Heart left ventricle (tissue), 16 donors: ENCODE data around the gene OGFRL1. TPM values are rescaled to one million over a fixed set of nuclear protein-coding genes. Genes with fewer than 3 reads are reported as not detected.

Experiments used
- ATAC-seq, 4 donors: fragments of 200-7000 bp; cut with Tn5 transposase; one replicate each; pipeline ENCODE4 v1.9.1; 2020 to 2022; ENCODE audit warnings: moderate library complexity in 4 of 4, mild to moderate bottlenecking in 3 of 4, moderate number of reproducible peaks in 1 of 4
- DNase-seq, 5 donors: peaks; one replicate each; pipeline ENCODE4 v3.0.0-alpha.2; 2020
- H3K27ac ChIP-seq, 12 donors: fragments of 200-600 bp; sonication (generic) in 4 of 12; one replicate each; pipeline versions ENCODE4 v1.5.0 to v1.8.0; 2016 to 2022; ENCODE audit warnings: mild to moderate bottlenecking in 2 of 12
- H3K27me3 ChIP-seq, 9 donors: fragments of 200-600 bp; sonication (generic) in 2 of 9; one replicate each; pipeline versions ENCODE4 v1.5.1 to v1.8.0; 2016 to 2022; ENCODE audit warnings: mild to moderate bottlenecking in 3 of 9
- H3K36me3 ChIP-seq, 9 donors: fragments of 200-600 bp; sonication (generic) in 2 of 9; one replicate each; pipeline versions ENCODE4 v1.5.0 to v1.8.0; 2018 to 2022; ENCODE audit warnings: mild to moderate bottlenecking in 2 of 9
- H3K4me1 ChIP-seq, 12 donors: fragments of 200-600 bp; sonication (generic) in 4 of 12; one replicate each; pipeline versions ENCODE4 v1.5.0 to v1.8.0; 2016 to 2022; ENCODE audit warnings: mild to moderate bottlenecking in 3 of 12
- H3K4me3 ChIP-seq, 12 donors: fragments of 200-600 bp; sonication (generic) in 4 of 12; one replicate each; pipeline versions ENCODE4 v1.5.0 to v1.8.0; 2017 to 2022; ENCODE audit warnings: mild to moderate bottlenecking in 9 of 12, moderate library complexity in 4 of 12
- H3K9me3 ChIP-seq, 12 donors: fragments of 200-600 bp; sonication (generic) in 4 of 12; one replicate each; pipeline versions ENCODE4 v1.5.0 to v1.8.0; 2016 to 2022; ENCODE audit warnings: mild to moderate bottlenecking in 1 of 12
- CTCF ChIP-seq, 12 donors: fragments of 200-600 bp; sonication (generic) in 4 of 12; IDR thresholded peaks; one replicate each; pipeline versions ENCODE4 v1.5.0 to v1.8.0; 2018 to 2022; ENCODE audit warnings: antibody characterized with exemption in 12 of 12, mild to moderate bottlenecking in 5 of 12
- POLR2A ChIP-seq, 2 donors: fragments of 450-650 bp; IDR thresholded peaks; one replicate each; pipeline ENCODE4 v1.6.1; 2017; ENCODE audit warnings: antibody characterized with exemption in 2 of 2, mild to moderate bottlenecking in 2 of 2, moderate library complexity in 2 of 2
- WGBS, 4 donors: extraction: QIAGEN DNeasy Blood & Tissue Kit in 2 of 4; methylation state at CpG; one replicate each; pipeline versions ENCODE4 v1.1.5 to v1.1.7; 2013 to 2018; 5-methylcytosine and 5-hydroxymethylcytosine counted together
- intact Hi-C, 10 donors: fragments of 100-400 bp; cut with DNase I; formaldehyde crosslinking; loops; one replicate each; pipeline versions ENCODE4 v1.11.1 to v1.14.2; 2022
- long read RNA-seq, 3 donors: library from polyadenylated mRNA; unstranded; transcript quantifications; one replicate each; pipeline ENCODE4 v2.0.0, GENCODE V29; 2020 to 2021
- polyA plus RNA-seq, 2 donors: library from polyadenylated mRNA; stranded (reverse); fragments of 200-250 nt; gene quantifications; one replicate each; pipeline ENCODE4 v1.2.3, GENCODE V29; 2013
- total RNA-seq, 9 donors: library from RNA; depleted of rRNA in 2 of 9; stranded (reverse); fragments of >200 nt in 2 of 9; fragmentation: NEBNext Ultra II Directional in 3 of 9; extraction: Animal tissue kit (Norgen Biotek cat#: 25700) in 3 of 9; gene quantifications; one replicate each; pipeline versions ENCODE4 v1.1.0 to v1.2.4, GENCODE V29; 2016 to 2023
- donor health status: ischemic (EF 13 %, LVEDD 7.1; RV severe dilation, severe dysfunction).
- donor health status: healthy with polysubstance abuse.
- donor health status: DM: no; HTN: yes; CAD: no.
- donor health status: DM: no; HTN: no; CAD: no.
- donor health status: ischemic (EF 25% LVEDD 6.9; RV normal size, moderate dysfunction).
- donor health status: ischemic (EF 25% LVEDD 5.7; RV mildly dilated, moderate dysfunction).
- donor health status: healthy.
- donor health status: DM: yes; HTN: yes; CAD: no.
- donor health status: ischemic (EF 35%, LVEDD 5.7; RV mildly dilated, moderate dysfunction).
- donor health status: nonischemic (EF 11% LVEDD 7.7; RV severe dilation, severe dysfunction).
- donor health status: DM: yes; HTN: yes; CAD: no.
- donor health status: PGD.
- donor health status: ischemic (EF 29% LVEDD 5.4; RV normal size, mild dysfunction).
- donor health status: nonischemic (EF 23%, LVEDD 6.1; RV moderate dilation, normal function).

OGFRL1 gene
- total RNA-seq (10 to 100 TPM in 4 of 9 donors, 1 to 10 TPM in 5; 6.5 to 18.5 (median 7.8) TPM), polyA plus RNA-seq (1 to 10 TPM; 2.7 to 3.6 TPM)
- long read RNA-seq, donor 1, full-length matches to known transcripts = 4 of 15 reads
- long read RNA-seq, donor 1, partial matches to known transcripts = 1 of 15 reads
- long read RNA-seq, donor 1, other reads (novel, unspliced or antisense) = 10 of 15 reads
- long read RNA-seq, donor 2, partial matches to known transcripts = 0 of 2 reads
- long read RNA-seq, donor 2, other reads (novel, unspliced or antisense) = 2 of 2 reads
- long read RNA-seq, donor 3, full-length matches to known transcripts = 1 of 5 reads
- long read RNA-seq, donor 3, partial matches to known transcripts = 0 of 5 reads
- long read RNA-seq, donor 3, other reads (novel, unspliced or antisense) = 4 of 5 reads

GRCh38 chr6:71288228-71289038 lies at the start of gene OGFRL1:
Gene OGFRL1 (plus strand): TSS chr6:71288811. CDS start chr6:71288937, 126 bp downstream.
- TF ChIP-seq POLR2A (IDR thresholded peaks at IDR 0.05) (peak in 1 of 2 donors; percentile 66), CTCF (IDR thresholded peaks at IDR 0.05) (peak in 8 of 12 donors; percentile 8 to 47 (median 28))
- Histone ChIP-seq H3K4me1 (peaks cover 0 to 65% (median 25%) of the 10 kb centered on the region in 12 donors), H3K4me3 (peak within 1 kb of the TSS; percentile 55 to 91 (median 76)), H3K27ac (peak within 1 kb of the TSS; percentile 85 to 98 (median 94)), H3K27me3 (no peaks in the 10 kb centered on the region), H3K36me3 (peaks cover 0 to 8% (median 0%) of the 10 kb centered on the region in 9 donors), H3K9me3 (no peaks in the 10 kb centered on the region)
- WGBS, 4 donors = 0 to 1% (median 1%) methylated on average over 15 to 79 of the region's 79 CpGs
- ATAC-seq (peak; percentile 67 to 98 (median 96)), DNase-seq (peak; percentile 82 to 91 (median 85))
- intact Hi-C loops = loop anchor here in 8 of 10 donors (1.0 to 10.0 kb wide), 8 partner anchors 38 to 196 kb away; no protein-coding TSS in a partner anchor

GRCh38 chr6:71239694-71240093 lies 48.9 kb upstream of the OGFRL1 start:
- H3K9me3 ChIP-seq = peaks cover 0 to 18% (median 2%) of the 10 kb centered on the region in 12 donors
- DNase-seq (no peak), ATAC-seq (no peak)
- no peak for TF ChIP-seq CTCF (IDR thresholded peaks at IDR 0.05)
- TF ChIP-seq POLR2A (IDR thresholded peaks at IDR 0.05) = no peak
- 71 to 96% (median 86%) methylated on average over 3 to 5 of the region's 5 CpGs for WGBS, 4 donors
- no peaks in the 10 kb centered on the region for H3K27me3 ChIP-seq
- H3K27ac ChIP-seq = no peak overlapping the region
- H3K4me3 ChIP-seq = no peak overlapping the region
- H3K36me3 ChIP-seq = no peaks in the 10 kb centered on the region
- H3K4me1 ChIP-seq = no peaks in the 10 kb centered on the region
- intact Hi-C loops = no loop called here

GRCh38 chr6:71245265-71246049 lies 43.2 kb upstream of the OGFRL1 start:
- Histone ChIP-seq H3K27ac (no peak overlapping the region), H3K27me3 (no peaks in the 10 kb centered on the region), H3K4me3 (no peak overlapping the region), H3K9me3 (peaks cover 0 to 18% (median 2%) of the 10 kb centered on the region in 12 donors), H3K4me1 (peaks cover 0 to 26% (median 11%) of the 10 kb centered on the region in 12 donors), H3K36me3 (no peaks in the 10 kb centered on the region)
- 97 to 98% (median 97%) methylated on average over 27 to 31 of the region's 31 CpGs for WGBS, 4 donors
- TF ChIP-seq CTCF (IDR thresholded peaks at IDR 0.05) (no peak), POLR2A (IDR thresholded peaks at IDR 0.05) (no peak)
- intact Hi-C loops = no loop called here
- no peak for DNase-seq
- no peak for ATAC-seq
